GM12878 (cell line): Measurements from ENCODE around the gene MGAT4B. TPM values are rescaled to one million over a fixed set of nuclear protein-coding genes. Genes with fewer than 3 reads are reported as not detected.

ENCODE experiments used
- ATAC-seq: fragments of 200-7000 bp; cut with Tn5 transposase; 3 replicates; pipeline ENCODE4 v1.9.1; 2020; ENCODE audit warnings: mild to moderate bottlenecking, moderate library complexity
- BruUV-seq: library from RNA; stranded (reverse); fragments of 400-500 nt; replicated peaks from 2 replicates; lab custom pipeline; 2021; lab: Mats Ljungman, UMichigan
- CTCF ChIA-PET: fragments of 300-600 bp; sonication (Branson Sonifier 250); formaldehyde crosslinking; extraction: SDS; loops from one replicate; lab custom pipeline; 2021; ENCODE audit warnings: inconsistent platforms; lab: Yijun Ruan, JAX
- POLR2A ChIA-PET: fragments of 350-600 bp; formaldehyde crosslinking; extraction: SDS; loops from one replicate; lab custom pipeline; 2021; ENCODE audit warnings: inconsistent platforms; lab: Charles Lee
- RAD21 ChIA-PET: fragments of 300-600 bp; sonication (Branson Sonifier 250); formaldehyde crosslinking; loops from one replicate; lab custom pipeline; 2023; ENCODE audit warnings: antibody characterized with exemption; ENCODE audit not compliant: unreplicated experiment; lab: Charles Lee
- SMC1A ChIA-PET: fragments of 300-600 bp; sonication (Branson Sonifier 250); formaldehyde crosslinking; loops from one replicate; lab custom pipeline; 2023; ENCODE audit not compliant: unreplicated experiment, uncharacterized antibody; lab: Charles Lee
- DNase-seq: peaks from one replicate; pipeline ENCODE4 v3.0.0-alpha.2; 2011; ENCODE audit warnings: low read depth, low spot score
- FAIRE-seq: peaks from 3 replicates; lab custom pipeline; 2011; peaks lifted over from hg19 to GRCh38; lab: Jason Lieb, UNC
- H2AFZ ChIP-seq: 2 replicates; pipeline ENCODE4 v1.6.0; 2011; ENCODE audit warnings: low read depth, low read length, control low read depth; ENCODE audit not compliant: control insufficient read depth
- H3K27ac ChIP-seq: 2 replicates; pipeline ENCODE4 v1.5.1; 2011; ENCODE audit warnings: control low read depth; ENCODE audit not compliant: control insufficient read depth, insufficient read depth
- H3K27me3 ChIP-seq, 2 experiments: replicated peaks in 1 of 2; 2 replicates each; pipeline versions ENCODE4 v1.6.0 to v1.6.1; 2011; ENCODE audit warnings: low read length in 1 of 2; ENCODE audit not compliant: control insufficient read depth in 2 of 2, insufficient read depth in 2 of 2
- H3K36me3 ChIP-seq, 2 experiments: 2 replicates each; pipeline ENCODE4 v1.5.1; 2011; ENCODE audit warnings: low read length in 1 of 2; ENCODE audit not compliant: control insufficient read depth in 2 of 2, insufficient read depth in 2 of 2
- H3K4me1 ChIP-seq: 2 replicates; pipeline ENCODE4 v1.6.1; 2011; ENCODE audit warnings: mild to moderate bottlenecking, low read length, moderate library complexity, mixed read lengths; ENCODE audit not compliant: control insufficient read depth, insufficient read depth
- H3K4me2 ChIP-seq: 2 replicates; pipeline ENCODE4 v1.6.0; 2011; ENCODE audit warnings: control low read depth; ENCODE audit not compliant: control insufficient read depth, insufficient read depth
- H3K4me3 ChIP-seq: fragments of 200-600 bp; sonication (generic); 2 replicates; pipeline ENCODE4 v1.5.1; 2016
- H3K79me2 ChIP-seq: 2 replicates; pipeline ENCODE4 v1.6.0; 2011; ENCODE audit warnings: low read length; ENCODE audit not compliant: control insufficient read depth, insufficient read depth
- H3K9ac ChIP-seq: 2 replicates; pipeline ENCODE4 v1.8.0; 2011; ENCODE audit warnings: low read length, control low read depth, mixed read lengths; ENCODE audit not compliant: control insufficient read depth, insufficient read depth
- H3K9me3 ChIP-seq: replicated peaks from 3 replicates; pipeline ENCODE4 v1.5.1; 2011; ENCODE audit warnings: mild to moderate bottlenecking, low read length; ENCODE audit not compliant: control insufficient read depth, insufficient read depth
- H4K20me1 ChIP-seq: 2 replicates; pipeline ENCODE4 v1.6.0; 2011; ENCODE audit not compliant: control insufficient read depth, insufficient read depth
- NFYB ChIP-seq: IDR thresholded peaks from 2 replicates; pipeline ENCODE4 v1.6.1; 2011; ENCODE audit warnings: low read depth, mild to moderate bottlenecking, low read length, improper control_type of control experiment, moderate library complexity; ENCODE audit not compliant: insufficient read depth
- PAX8 ChIP-seq: fragments of 450-650 bp; IDR thresholded peaks from 2 replicates; pipeline ENCODE4 v1.6.1; 2017; ENCODE audit warnings: mild to moderate bottlenecking, moderate library complexity
- POLR2AphosphoS5 ChIP-seq: IDR thresholded peaks from 2 replicates; pipeline ENCODE4 v1.6.1; 2011; ENCODE audit warnings: mild to moderate bottlenecking, low read length, inconsistent platforms
- TARDBP ChIP-seq: IDR thresholded peaks from 2 replicates; pipeline ENCODE4 v1.6.1; 2016; ENCODE audit warnings: borderline replicate concordance
- ZNF622 ChIP-seq: fragments of 450-650 bp; IDR thresholded peaks from 2 replicates; pipeline ENCODE4 v1.6.1; 2017; ENCODE audit warnings: mild to moderate bottlenecking, inconsistent platforms
- ZSCAN29 ChIP-seq: fragments of 450-650 bp; IDR thresholded peaks from 2 replicates; pipeline ENCODE4 v1.6.1; 2017; ENCODE audit warnings: mild to moderate bottlenecking, moderate library complexity
- WGBS: methylation state at CpG from one replicate; pipeline ENCODE4 v1.1.6; 2016; ENCODE audit warnings: low lambda C conversion rate; ENCODE audit not compliant: insufficient replicate concordance, insufficient coverage; ENCODE audit errors: missing lambda C conversion rate; 5-methylcytosine and 5-hydroxymethylcytosine counted together
- in situ Hi-C: fragments of 300-500 bp; cut with MboI; formaldehyde crosslinking; loops from 9 replicates; pipeline ENCODE4 v1.14.3; 2018; ENCODE audit warnings: mixed read lengths
- intact Hi-C: fragments of 100-400 bp; cut with micrococcal nuclease; formaldehyde crosslinking; loops from one replicate; pipeline ENCODE4 v1.14.2; 2022; ENCODE audit not compliant: unreplicated experiment
- polyA plus RNA-seq, 11 experiments: library from polyadenylated mRNA; depleted of rRNA in 4 of 11; unstranded in 6 of 11; stranded (reverse) in 5 of 11; fragments of >200 nt; fragmentation: Nextera tagmentation in 4 of 11; fragmentation: Illumina TruSeq in 1 of 11; extraction: Ambion mirVana in 4 of 11; extraction: Trizol in 1 of 11; gene quantifications; 1 replicate in 1 of 11; 2 replicates in 10 of 11; pipeline versions ENCODE4 v1.2.1 to v1.2.3, GENCODE V29; 2011 to 2016; ENCODE audit warnings: inconsistent platforms in 2 of 11, missing spikeins in 2 of 11, low read depth in 1 of 11
- total RNA-seq, 4 experiments: library from RNA; depleted of rRNA in 3 of 4; stranded (reverse); fragments of >200 nt in 3 of 4; fragmentation: Illumina TruSeq in 1 of 4; extraction: Trizol in 1 of 4; gene quantifications; 2 replicates each; pipeline versions ENCODE4 v1.2.1 to v1.2.3, GENCODE V29; 2013 to 2021
- TF ChIP-seq, protein P1 (sequence below): fragments of 450-650 bp; IDR thresholded peaks from 2 replicates; pipeline ENCODE4 v1.6.1; 2017; ENCODE audit warnings: mild to moderate bottlenecking, low read depth, inconsistent platforms; ENCODE audit not compliant: poor library complexity, severe bottlenecking
- TF ChIP-seq, protein P2 (sequence below): IDR thresholded peaks from 2 replicates; pipeline ENCODE4 v1.6.1; 2011; ENCODE audit warnings: low read depth, low read length, improper control_type of control experiment, borderline replicate concordance

The MGAT4B gene
- total and polyA plus RNA-seq, 10 of the 15 experiments (the other 5 are each of a cell fraction or from before 2014, with no cell fraction given): 0.60 to 82.5 (median 34.4) TPM; not detected in 1

DNA sequence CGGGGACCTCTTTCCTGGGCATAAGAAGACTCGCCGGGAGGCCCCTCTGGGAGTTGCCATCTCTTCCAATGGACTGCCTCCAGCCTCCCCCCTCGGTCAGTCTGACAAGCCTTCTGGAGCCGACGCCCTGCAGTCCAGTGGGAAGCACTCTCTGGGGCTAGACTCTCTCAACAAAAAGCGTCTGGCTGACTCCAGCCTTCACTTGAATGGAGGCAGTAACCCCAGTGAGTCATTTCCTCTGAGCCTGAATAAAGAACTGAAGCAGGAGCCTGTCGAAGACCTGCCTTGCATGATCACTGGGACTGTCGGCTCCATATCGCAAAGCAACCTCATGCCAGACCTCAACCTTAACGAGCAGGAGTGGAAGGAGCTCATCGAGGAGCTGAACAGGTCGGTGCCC, 41.3 kb downstream of the MGAT4B start:
- Histone ChIP-seq H3K9me3 (no peaks in the 10 kb centered on the region), H3K4me1 (peaks cover 12% of the 10 kb centered on the region), H3K9ac (no peak overlapping the region), H2AFZ (no peak overlapping the region), H3K27ac (no peak overlapping the region), H4K20me1 (peaks cover 4% of the 10 kb centered on the region; the same call in 1 of the 2 replicates), H3K79me2 (peaks cover 18% of the 10 kb centered on the region), H3K27me3 (no peaks in the 10 kb centered on the region), H3K4me3 (no peak overlapping the region), H3K36me3 (peaks cover 16 to 19% of the 10 kb centered on the region in 2 experiments), H3K4me2 (no peak overlapping the region)
- DNase-seq (no peak), ATAC-seq (no peak), FAIRE-seq (no peak)
- BruUV-seq: no TSS peak
- in situ Hi-C loops (no loop called here), intact Hi-C loops (loop anchor here (10.0 kb wide), 1 partner anchor 209 kb away; no protein-coding TSS in a partner anchor)
- TF ChIP-seq, protein P1, sequence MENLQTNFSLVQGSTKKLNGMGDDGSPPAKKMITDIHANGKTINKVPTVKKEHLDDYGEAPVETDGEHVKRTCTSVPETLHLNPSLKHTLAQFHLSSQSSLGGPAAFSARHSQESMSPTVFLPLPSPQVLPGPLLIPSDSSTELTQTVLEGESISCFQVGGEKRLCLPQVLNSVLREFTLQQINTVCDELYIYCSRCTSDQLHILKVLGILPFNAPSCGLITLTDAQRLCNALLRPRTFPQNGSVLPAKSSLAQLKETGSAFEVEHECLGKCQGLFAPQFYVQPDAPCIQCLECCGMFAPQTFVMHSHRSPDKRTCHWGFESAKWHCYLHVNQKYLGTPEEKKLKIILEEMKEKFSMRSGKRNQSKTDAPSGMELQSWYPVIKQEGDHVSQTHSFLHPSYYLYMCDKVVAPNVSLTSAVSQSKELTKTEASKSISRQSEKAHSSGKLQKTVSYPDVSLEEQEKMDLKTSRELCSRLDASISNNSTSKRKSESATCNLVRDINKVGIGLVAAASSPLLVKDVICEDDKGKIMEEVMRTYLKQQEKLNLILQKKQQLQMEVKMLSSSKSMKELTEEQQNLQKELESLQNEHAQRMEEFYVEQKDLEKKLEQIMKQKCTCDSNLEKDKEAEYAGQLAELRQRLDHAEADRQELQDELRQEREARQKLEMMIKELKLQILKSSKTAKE: no peak
- no peak for TF ChIP-seq ZNF622
- TF ChIP-seq ZSCAN29: no peak
- TF ChIP-seq PAX8: no peak
- no peak for TF ChIP-seq POLR2AphosphoS5
- TF ChIP-seq NFYB: no peak
- TF ChIP-seq, protein P2, sequence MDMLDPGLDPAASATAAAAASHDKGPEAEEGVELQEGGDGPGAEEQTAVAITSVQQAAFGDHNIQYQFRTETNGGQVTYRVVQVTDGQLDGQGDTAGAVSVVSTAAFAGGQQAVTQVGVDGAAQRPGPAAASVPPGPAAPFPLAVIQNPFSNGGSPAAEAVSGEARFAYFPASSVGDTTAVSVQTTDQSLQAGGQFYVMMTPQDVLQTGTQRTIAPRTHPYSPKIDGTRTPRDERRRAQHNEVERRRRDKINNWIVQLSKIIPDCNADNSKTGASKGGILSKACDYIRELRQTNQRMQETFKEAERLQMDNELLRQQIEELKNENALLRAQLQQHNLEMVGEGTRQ: no peak
- no peak for TF ChIP-seq TARDBP
- ChIA-PET POLR2A (no interaction called here), RAD21 (no interaction called here), SMC1A (no interaction called here), CTCF (no interaction called here)
- WGBS: 95% methylated on average over 13 of the region's 13 CpGs
